Stimulated activated CD4-positive, alpha-beta T cell treated with anti-CD3 and anti-CD28 coated beads, Interleukin-2, amount 100 ng/mL, for 24 hours (primary cell): ENCODE measurements around the gene ZNF689.
A peak's percentile ranks its signal among the peaks of the same experiment; 100 is the strongest.

Experiments used
- DNase-seq, 2 donors: peaks; one replicate each; pipeline ENCODE4 v3.0.0-alpha.2; 2020

The ZNF689 gene

DNA sequence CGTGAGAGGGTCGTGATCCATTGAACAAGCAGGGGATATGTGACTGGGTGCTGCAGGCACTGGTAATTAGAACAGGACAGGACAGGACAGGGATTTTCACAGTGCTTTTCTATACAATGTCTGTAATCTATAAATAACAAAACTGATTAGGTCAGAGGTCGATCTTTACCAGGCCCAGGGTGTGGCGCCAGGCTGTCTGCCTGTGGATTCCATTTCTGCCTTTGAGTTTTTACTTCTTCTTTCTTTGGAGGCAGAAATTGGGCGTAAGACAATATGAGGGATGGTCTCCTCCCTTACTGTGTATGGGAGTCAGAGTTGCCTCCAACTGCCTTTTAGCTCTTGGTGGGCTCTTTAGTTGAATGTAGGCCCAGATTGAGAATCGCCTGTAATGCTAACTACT is 50.5 kb downstream of the ZNF689 start:
- DNase-seq = no peak

DNA sequence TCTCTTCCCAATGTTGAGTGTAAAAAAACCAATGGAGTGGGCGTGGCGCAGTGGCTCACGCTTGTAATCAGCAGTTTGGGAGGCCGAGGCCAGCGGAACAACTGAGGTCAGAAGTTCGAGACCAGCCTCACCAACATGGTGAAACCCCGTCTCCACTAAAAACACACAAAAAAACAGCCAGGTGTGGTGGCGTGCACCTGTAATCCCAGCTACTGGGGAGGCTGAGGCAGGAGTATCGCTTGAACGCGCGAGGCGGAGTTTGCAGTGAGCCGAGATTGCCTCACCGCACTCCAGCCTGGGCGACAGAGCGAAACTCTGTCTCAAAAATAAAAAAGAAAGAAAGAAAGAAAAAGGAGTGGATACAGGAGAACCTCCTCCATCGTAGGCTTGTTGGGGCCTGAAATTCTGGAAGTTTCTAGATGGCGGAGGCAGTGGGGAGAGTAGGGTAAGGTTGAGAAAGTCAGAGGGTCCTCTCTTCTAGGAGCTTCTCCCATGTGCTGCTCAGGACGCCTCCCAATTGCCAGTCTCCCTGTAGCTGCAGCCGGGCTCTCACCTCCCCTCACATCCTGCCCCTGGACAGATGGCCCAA is 51.3 kb downstream of the ZNF689 start:
- DNase-seq = no peak

DNA sequence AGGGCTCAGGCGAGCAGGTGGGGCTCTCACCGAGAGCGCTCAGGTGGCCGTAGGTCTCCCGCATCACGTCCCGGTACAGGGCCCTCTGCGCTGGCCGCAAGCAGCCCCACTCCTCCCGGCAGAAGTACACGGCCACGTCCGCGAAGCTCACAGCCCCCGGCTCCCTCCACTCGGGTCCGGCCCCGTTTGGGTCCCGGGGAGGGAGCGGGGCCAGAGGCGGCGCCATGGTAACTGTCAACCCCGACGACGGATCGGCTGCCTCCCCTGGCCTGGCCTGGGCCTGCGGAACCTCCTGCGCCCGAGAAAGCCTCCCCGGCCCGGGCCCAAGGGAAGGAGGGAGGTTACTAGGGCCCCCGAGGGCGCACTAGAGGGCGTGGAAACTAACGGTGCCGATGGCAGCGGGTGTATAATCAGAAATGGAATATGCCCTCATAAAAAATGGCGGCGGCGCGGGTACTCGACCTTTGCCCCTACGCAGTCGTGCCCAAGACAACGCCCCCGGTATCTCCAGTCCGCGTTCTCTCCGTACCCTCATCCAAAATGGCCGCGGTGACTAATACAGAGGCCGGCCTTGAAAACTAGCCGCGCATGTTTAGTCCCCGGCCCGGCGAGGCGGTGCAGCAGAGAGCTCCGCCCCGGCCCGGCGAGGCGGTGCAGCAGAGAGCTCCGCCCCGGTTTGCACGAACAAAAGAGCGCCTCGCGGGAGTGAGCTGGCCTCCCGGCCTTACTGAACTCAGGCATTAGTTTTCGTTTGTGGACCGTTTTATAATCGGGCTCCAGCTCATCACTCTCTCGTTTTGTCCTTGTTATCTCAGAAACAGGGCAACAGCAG is 52.0 kb downstream of the ZNF689 start, which contains the start of gene ZNF764:
Gene ZNF764, minus strand, starts transcription at position 418 of the 832 bp plus-strand sequence. Its CDS starts 192 bp downstream, at position 226.
- peak; percentile 96 to 97 for DNase-seq

DNA sequence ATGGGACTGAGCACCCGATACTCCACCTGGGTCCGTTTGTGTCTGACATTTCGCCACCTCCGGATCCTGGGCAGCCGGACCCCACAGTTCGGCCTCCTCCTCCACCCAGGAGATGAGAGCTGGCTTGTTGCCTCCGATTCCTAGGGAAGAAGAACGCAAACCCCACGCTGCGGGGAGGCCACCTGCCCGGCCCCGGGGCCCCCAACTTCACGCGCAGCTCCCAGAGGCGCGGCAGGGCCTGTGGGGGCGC is 52.6 kb downstream of the ZNF689 start:
- DNase-seq = peak; percentile 47

DNA sequence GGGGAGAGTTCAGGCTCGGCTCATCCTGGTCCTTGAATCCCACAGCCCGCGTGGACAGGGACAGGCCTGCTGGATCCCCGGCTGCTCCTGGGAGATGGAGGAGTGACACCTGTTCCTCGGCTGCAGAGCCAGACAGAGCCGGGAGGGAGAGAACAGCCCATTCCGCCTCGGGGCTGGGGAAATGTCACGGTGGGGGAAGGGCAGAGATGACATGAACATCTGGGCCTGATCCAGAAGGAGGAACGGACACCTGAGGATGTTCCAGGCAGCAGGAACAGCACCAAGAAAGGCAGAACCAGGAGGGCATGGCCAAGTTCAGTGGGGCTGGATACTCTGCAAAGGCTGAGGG is 54.1 kb downstream of the ZNF689 start:
- no peak for DNase-seq

DNA sequence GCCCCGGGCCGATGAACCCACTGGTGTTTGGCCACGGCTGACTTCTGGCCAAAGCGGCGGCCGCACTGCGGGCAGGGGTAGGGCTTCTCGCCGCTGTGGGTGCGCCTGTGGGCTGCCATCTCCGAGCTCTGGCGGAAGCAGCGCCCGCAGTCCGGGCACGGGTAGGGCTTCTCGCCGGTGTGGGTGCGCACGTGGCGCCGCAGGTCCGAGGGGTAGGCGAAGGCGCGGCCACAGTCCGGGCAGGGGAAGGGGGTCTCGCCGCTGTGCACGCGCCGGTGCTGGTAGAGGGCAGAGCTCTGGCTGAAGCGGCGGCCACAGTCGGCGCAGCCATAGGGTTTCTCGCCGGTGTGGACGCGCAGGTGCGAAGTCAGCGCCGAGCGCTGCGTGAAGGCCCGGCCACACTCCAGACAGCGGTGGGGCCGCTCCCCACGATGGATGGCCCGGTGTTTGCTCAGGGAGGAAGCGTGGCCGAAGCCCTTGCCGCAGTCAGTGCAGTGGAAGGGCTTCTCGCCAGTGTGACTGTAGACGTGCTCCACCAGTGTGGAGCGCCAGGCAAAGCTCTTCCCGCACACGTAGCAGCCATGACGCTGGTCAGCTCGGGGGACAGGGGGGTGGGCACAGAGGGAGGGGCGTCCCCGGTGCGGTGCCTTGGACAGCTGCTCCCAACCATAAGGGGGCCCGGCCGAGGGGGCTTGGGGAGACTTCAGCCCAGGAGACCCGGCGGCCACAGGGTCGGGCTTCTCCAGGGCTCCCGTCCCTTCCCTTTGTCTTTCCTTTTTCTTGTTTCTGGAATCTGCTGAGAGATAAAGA is 54.7 kb downstream of the ZNF689 start:
- DNase-seq = no peak

DNA sequence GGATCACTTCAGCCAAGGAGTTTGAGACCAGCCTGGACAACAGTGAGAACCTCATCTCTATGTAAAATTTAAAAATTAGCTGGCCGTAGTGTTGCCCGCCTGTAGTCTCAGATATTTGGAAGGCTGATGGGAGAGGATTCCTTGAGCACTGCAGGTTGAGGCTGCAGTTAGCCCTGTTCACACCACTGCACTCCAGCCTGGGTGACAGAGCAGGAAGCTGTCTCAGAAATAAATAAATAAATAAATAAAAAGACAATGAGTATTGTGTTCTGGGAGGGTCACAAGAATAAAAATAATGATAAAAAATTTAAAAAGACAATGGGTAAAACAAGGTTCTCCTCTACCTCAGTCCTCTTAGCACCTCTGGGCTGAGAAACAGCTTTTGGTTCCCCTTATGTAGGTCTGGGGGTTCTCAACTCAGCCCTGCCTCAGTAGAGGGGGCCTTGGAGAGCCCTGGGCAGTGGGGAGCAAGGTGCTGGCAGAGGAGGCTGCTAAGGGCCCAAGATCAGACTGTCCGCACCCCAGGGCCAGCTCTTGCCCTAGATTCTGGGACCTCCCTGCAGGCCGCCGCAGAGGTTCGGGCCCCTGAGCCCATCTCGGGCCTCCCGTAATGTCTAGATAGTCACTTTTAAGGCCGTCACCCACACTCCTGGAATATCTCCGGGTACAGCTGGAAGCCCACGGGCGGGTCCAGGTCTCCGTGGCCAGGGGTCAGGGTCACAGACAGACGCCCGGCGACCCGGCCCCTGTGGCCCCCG is 55.5 kb downstream of the ZNF689 start:
- DNase-seq = no peak

DNA sequence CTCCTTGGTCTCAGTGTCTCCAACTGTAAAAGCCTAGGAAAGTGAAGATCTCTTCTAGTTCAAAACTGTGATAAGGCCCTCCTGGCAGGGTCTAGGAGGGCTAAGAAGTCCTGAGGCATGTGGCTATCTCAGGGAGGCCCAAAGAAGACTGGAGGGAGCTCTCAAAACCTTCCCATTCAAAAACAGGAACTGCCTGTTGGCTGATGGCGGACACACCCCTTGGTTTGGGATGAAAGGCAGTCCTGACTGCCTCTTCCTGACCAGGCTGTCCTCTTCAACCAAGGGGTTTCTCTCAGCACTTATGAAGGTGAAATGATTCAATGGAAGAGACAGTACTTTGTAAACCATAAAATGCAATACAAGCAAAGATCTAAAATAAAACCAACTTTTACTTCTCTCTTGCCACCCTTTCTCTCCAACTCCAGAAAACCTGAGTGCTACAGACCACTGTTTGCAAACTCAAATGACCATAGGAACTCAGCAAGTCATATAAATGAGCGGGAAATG is 56.7 kb downstream of the ZNF689 start:
- no peak for DNase-seq

DNA sequence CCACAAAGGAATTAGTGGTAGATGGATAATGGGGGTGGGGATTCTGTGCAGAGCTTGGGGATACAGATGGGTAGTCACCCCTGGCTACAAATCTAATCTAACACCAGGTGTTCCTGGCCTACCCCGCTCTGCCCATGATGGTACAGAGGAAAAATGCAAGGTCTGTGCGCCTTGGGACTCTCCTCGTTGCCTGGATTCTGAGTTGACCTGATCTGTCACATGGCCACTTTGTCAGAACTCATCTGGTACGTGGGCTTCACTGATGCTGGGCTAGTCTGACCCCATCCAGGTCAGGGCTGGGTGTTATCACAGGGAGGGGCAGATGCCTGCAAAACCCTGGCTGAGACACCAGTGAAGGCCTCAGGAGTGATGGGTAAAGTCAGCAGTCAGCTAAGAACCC is 57.2 kb downstream of the ZNF689 start:
- DNase-seq = no peak
